DMS153 treated with DMSO at 0.1 percent for 48 hours (cell line): ENCODE results near the gene LELP1.
"Not testable (repeated sequence)": the region's sequence is repeated elsewhere in the genome, so short reads cannot be mapped to it uniquely, and the experiment has no call there.

Source experiments
- DNase-seq: peaks from one replicate; lab custom pipeline; 2025; ENCODE audit not compliant: unreplicated experiment; lab: John Stamatoyannopoulos, UW

The LELP1 gene

GRCh38 chr1:153228491-153228890 lies 25.3 kb downstream of the LELP1 start:
- no peak for DNase-seq

GRCh38 chr1:153229076-153229829 lies 26.0 kb downstream of the LELP1 start:
- not testable (repeated sequence) for DNase-seq

- DNase-seq, result no peak
Observed at GRCh38 chr1:153231363-153231762, 28.1 kb downstream of the LELP1 start.

- no peak for DNase-seq
Observed at GRCh38 chr1:153231785-153232184, 28.6 kb downstream of the LELP1 start.

GRCh38 chr1:153232553-153232952 lies 29.3 kb downstream of the LELP1 start:
- no peak for DNase-seq

GRCh38 chr1:153233448-153233847 lies 30.2 kb downstream of the LELP1 start:
- DNase-seq, result no peak

- no peak for DNase-seq
Observed at GRCh38 chr1:153238527-153238926, 35.3 kb downstream of the LELP1 start.

GRCh38 chr1:153242160-153242559 lies 38.9 kb downstream of the LELP1 start:
- DNase-seq, result no peak

GRCh38 chr1:153245466-153245865 lies 42.2 kb downstream of the LELP1 start:
- no peak for DNase-seq

- no peak for DNase-seq
Observed at GRCh38 chr1:153246018-153246417, 42.8 kb downstream of the LELP1 start.

- DNase-seq, result no peak
Observed at GRCh38 chr1:153246825-153247224, 43.6 kb downstream of the LELP1 start.

GRCh38 chr1:153248176-153248879 lies 45.1 kb downstream of the LELP1 start:
- DNase-seq, result no peak

GRCh38 chr1:153250166-153250565 lies 46.9 kb downstream of the LELP1 start:
- DNase-seq, result no peak

- DNase-seq, result no peak
Observed at GRCh38 chr1:153251087-153251486, 47.9 kb downstream of the LELP1 start.

- no peak for DNase-seq
Observed at GRCh38 chr1:153251562-153251961, 48.3 kb downstream of the LELP1 start.

- DNase-seq, result no peak
Observed at GRCh38 chr1:153251988-153252387, 48.8 kb downstream of the LELP1 start.

GRCh38 chr1:153253076-153253475 lies 49.8 kb downstream of the LELP1 start:
- DNase-seq, result no peak

- no peak for DNase-seq
Observed at GRCh38 chr1:153253693-153254092, 50.5 kb downstream of the LELP1 start.
